MM.1S (cell line): ENCODE results near the gene LDLRAD4.

Experiments
- DNase-seq: peaks from one replicate; pipeline ENCODE4 v3.0.0-alpha.2; 2015
- H2AFZ ChIP-seq: fragments of 300-600 bp; sonication (generic); 2 replicates; pipeline ENCODE4 v1.6.0; 2016; ENCODE audit warnings: antibody characterized with exemption, low read length
- H3F3A ChIP-seq: fragments of 300-600 bp; sonication (generic); 2 replicates; pipeline ENCODE4 v1.6.1; 2016; ENCODE audit warnings: mild to moderate bottlenecking, antibody characterized with exemption, low read length, moderate library complexity, mixed read lengths; ENCODE audit not compliant: insufficient read depth
- H3K27ac ChIP-seq: fragments of 300-600 bp; sonication (generic); 2 replicates; pipeline ENCODE4 v1.5.1; 2016; ENCODE audit warnings: mild to moderate bottlenecking, low read length
- H3K27me3 ChIP-seq: fragments of 300-600 bp; sonication (generic); replicated peaks from 2 replicates; pipeline ENCODE4 v1.6.0; 2016; ENCODE audit warnings: low read length; ENCODE audit not compliant: insufficient read depth
- H3K36me3 ChIP-seq: fragments of 300-600 bp; sonication (generic); replicated peaks from 2 replicates; pipeline ENCODE4 v1.6.1; 2016; ENCODE audit warnings: mild to moderate bottlenecking, low read length, mixed read lengths; ENCODE audit not compliant: insufficient read depth
- H3K4me1 ChIP-seq: fragments of 300-600 bp; sonication (generic); 2 replicates; pipeline ENCODE4 v1.6.1; 2016; ENCODE audit warnings: low read length, mixed read lengths
- H3K4me2 ChIP-seq: fragments of 300-600 bp; sonication (generic); 2 replicates; pipeline ENCODE4 v1.6.0; 2016; ENCODE audit warnings: low read depth, low read length
- H3K4me3 ChIP-seq: fragments of 300-600 bp; sonication (generic); 2 replicates; pipeline ENCODE4 v1.5.1; 2016; ENCODE audit warnings: low read length, mixed read lengths
- H3K79me2 ChIP-seq: fragments of 300-600 bp; sonication (generic); 2 replicates; pipeline ENCODE4 v1.6.1; 2016; ENCODE audit warnings: mixed run types, low read length, mixed read lengths
- H3K9ac ChIP-seq: fragments of 300-600 bp; sonication (generic); 2 replicates; pipeline ENCODE4 v1.6.1; 2016; ENCODE audit warnings: low read length, mixed read lengths
- H3K9me2 ChIP-seq: fragments of 300-600 bp; sonication (generic); replicated peaks from 2 replicates; pipeline ENCODE4 v1.6.1; 2016; ENCODE audit warnings: mild to moderate bottlenecking, low read length, mixed read lengths; ENCODE audit not compliant: insufficient read depth
- H3K9me3 ChIP-seq: fragments of 300-600 bp; sonication (generic); replicated peaks from 2 replicates; pipeline ENCODE4 v1.6.1; 2016; ENCODE audit warnings: mild to moderate bottlenecking, low read length, mixed read lengths; ENCODE audit not compliant: insufficient read depth
- H4K20me1 ChIP-seq: fragments of 300-600 bp; sonication (generic); 2 replicates; pipeline ENCODE4 v1.6.1; 2016; ENCODE audit warnings: mild to moderate bottlenecking, low read length, moderate library complexity, mixed read lengths; ENCODE audit not compliant: insufficient read depth
- CTCF ChIP-seq: fragments of 300-600 bp; sonication (generic); IDR thresholded peaks from 2 replicates; pipeline ENCODE4 v1.5.1; 2016; ENCODE audit warnings: antibody characterized with exemption, low read length, mixed read lengths
- EZH2 ChIP-seq: fragments of 300-600 bp; sonication (generic); optimal IDR thresholded peaks from 2 replicates; pipeline ENCODE3; 2017; ENCODE audit warnings: low read depth, mild to moderate bottlenecking, antibody characterized with exemption, low read length, mixed read lengths
- EZH2phosphoT487 ChIP-seq: fragments of 300-600 bp; sonication (generic); IDR thresholded peaks from 2 replicates; pipeline ENCODE4 v1.6.1; 2018; ENCODE audit warnings: antibody characterized with exemption, low read length

Gene LDLRAD4

GRCh38 chr18:13566941-13567746 is 348.6 kb downstream of the LDLRAD4 start:
- Histone ChIP-seq H3K79me2 (no peaks in the 10 kb centered on the region), H3K9ac (peak overlapping the region; percentile 31; the same call in 1 of the 2 replicates), H3K9me2 (no peaks in the 10 kb centered on the region), H2AFZ (no peak overlapping the region), H4K20me1 (no peaks in the 10 kb centered on the region), H3K27me3 (peaks cover 4% of the 10 kb centered on the region; the same call in 1 of the 2 replicates), H3F3A (no peaks in the 10 kb centered on the region), H3K9me3 (no peaks in the 10 kb centered on the region), H3K4me2 (peak overlapping the region; percentile 29), H3K36me3 (no peaks in the 10 kb centered on the region), H3K4me3 (no peak overlapping the region), H3K27ac (peak overlapping the region; percentile 39; the same call in 1 of the 2 replicates), H3K4me1 (peaks cover 12% of the 10 kb centered on the region)
- DNase-seq, result peak; percentile 76
- TF ChIP-seq CTCF, result no peak
- no peak for TF ChIP-seq EZH2phosphoT487
- TF ChIP-seq EZH2, result no peak

DNA sequence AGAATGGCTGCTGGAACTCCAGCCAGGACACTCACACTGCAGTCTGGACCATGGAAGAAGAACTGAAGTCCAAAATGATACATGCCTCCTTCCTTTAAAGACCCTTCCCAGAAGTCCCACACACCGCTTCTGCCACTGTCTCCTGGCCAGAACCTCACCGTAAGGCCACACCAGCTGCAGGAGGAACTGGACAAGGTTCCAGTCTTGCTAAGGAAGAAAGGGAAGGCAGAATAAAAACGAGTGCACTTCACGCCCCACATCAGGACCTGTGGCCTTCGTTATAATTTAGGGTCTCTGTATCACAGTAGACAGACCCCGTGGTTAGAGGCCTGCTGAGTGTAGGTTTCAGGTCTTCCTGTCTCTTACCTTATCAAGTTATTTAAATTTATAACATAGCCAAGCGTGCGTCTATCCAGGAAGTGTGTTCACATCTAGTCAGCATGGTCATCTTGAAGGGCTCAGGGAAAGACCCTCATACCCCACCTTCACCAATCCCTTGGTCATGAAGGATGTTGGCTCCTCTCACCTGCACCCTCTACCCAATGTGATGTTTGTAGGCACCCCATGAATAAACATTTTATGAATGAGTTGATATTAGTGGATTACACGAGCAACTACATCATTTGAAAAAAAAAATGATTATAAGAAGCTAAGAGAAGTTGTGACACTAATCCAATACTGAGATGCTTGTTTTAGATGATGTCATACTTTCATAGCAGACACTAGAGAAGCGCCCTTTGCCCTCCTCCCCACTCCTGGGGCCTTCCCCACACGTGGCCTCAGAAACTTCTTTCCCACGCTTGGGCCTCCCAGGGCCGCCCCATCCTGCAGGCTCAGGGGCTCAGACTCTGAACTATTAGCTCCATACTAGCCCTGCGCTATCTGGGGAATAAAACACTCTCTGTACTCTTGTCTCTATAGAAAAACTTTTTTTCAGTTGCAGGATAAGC is 350.2 kb downstream of the LDLRAD4 start:
- Histone ChIP-seq H3K36me3 (no peaks in the 10 kb centered on the region), H3K4me2 (peak overlapping the region; percentile 29; the same call in 1 of the 2 replicates), H3K4me1 (peaks cover 12% of the 10 kb centered on the region), H3K9ac (no peak overlapping the region), H3K9me3 (no peaks in the 10 kb centered on the region), H3K79me2 (no peaks in the 10 kb centered on the region), H3F3A (no peaks in the 10 kb centered on the region), H2AFZ (no peak overlapping the region), H3K27ac (no peak overlapping the region), H3K27me3 (peaks cover 4% of the 10 kb centered on the region; the same call in 1 of the 2 replicates), H3K9me2 (no peaks in the 10 kb centered on the region), H4K20me1 (no peaks in the 10 kb centered on the region), H3K4me3 (no peak overlapping the region)
- TF ChIP-seq EZH2phosphoT487, result no peak
- TF ChIP-seq CTCF, result no peak
- DNase-seq, result no peak

DNA sequence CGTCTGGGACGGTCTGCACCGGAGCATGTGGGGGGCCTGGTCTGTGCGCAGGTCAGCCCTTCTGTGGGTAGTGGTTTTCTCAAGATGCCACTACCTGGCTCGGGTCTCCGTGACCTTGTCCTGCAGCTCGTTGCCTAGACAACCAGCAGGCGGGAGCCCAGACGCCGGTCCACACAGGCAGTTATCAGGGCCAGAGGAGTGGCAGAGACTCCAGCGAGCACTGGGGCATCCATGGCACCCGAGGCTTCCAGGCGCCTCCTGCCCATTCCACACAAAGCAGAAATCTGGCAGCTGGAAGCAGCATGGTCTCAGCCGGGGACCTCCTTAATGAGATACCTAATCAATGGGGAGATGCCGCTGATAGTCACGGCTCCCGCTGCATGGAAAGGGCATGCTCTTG is 351.7 kb downstream of the LDLRAD4 start:
- Histone ChIP-seq H3K27ac (no peak overlapping the region), H3K36me3 (no peaks in the 10 kb centered on the region), H3K9me3 (no peaks in the 10 kb centered on the region), H3K9me2 (no peaks in the 10 kb centered on the region), H3K4me2 (no peak overlapping the region), H3K79me2 (no peaks in the 10 kb centered on the region), H3K4me1 (peaks cover 12% of the 10 kb centered on the region), H3F3A (no peaks in the 10 kb centered on the region), H2AFZ (no peak overlapping the region), H4K20me1 (no peaks in the 10 kb centered on the region), H3K27me3 (peaks cover 4% of the 10 kb centered on the region; the same call in 1 of the 2 replicates), H3K9ac (no peak overlapping the region), H3K4me3 (no peak overlapping the region)
- no peak for DNase-seq
- no peak for TF ChIP-seq EZH2phosphoT487
- TF ChIP-seq EZH2, result no peak
- TF ChIP-seq CTCF, result no peak
